Calu3 (cell line): ENCODE measurements around the gene CST9. TPM values are rescaled to one million over a fixed set of nuclear protein-coding genes. Genes with fewer than 3 reads are reported as not detected.

ENCODE experiments used
- Bru-seq: library from RNA; stranded (reverse); fragments of 400-500 nt; gene quantifications from one replicate; lab custom pipeline; 2021; lab: Mats Ljungman, UMichigan
- BruChase-seq, 2 experiments: library from RNA; stranded (reverse); fragments of 400-500 nt; gene quantifications; one replicate each; lab custom pipeline; 2021; lab: Mats Ljungman, UMichigan
- BruUV-seq: library from RNA; stranded (reverse); fragments of 400-500 nt; replicated peaks from 2 replicates; lab custom pipeline; 2021; lab: Mats Ljungman, UMichigan
- CTCF ChIA-PET: fragments of 300-600 bp; sonication (Branson Sonifier 250); formaldehyde crosslinking; loops from one replicate; lab custom pipeline; 2022; ENCODE audit warnings: antibody characterized with exemption; lab: Charles Lee
- DNase-seq: peaks from one replicate; pipeline ENCODE4 v3.0.0; 2022
- H3K27ac Mint-ChIP-seq: one replicate; pipeline ENCODE4 v1.8.0; 2022; ENCODE audit warnings: mixed read lengths; ENCODE audit not compliant: unreplicated experiment
- H3K27me3 Mint-ChIP-seq: one replicate; pipeline ENCODE4 v1.8.0; 2022; ENCODE audit warnings: mixed read lengths; ENCODE audit not compliant: unreplicated experiment
- H3K36me3 Mint-ChIP-seq: one replicate; pipeline ENCODE4 v1.8.0; 2022; ENCODE audit warnings: mild to moderate bottlenecking, moderate library complexity, mixed read lengths; ENCODE audit not compliant: insufficient read depth, unreplicated experiment
- H3K4me1 Mint-ChIP-seq: one replicate; pipeline ENCODE4 v1.8.0; 2022; ENCODE audit warnings: mild to moderate bottlenecking, low read depth, mixed read lengths; ENCODE audit not compliant: unreplicated experiment
- H3K4me3 Mint-ChIP-seq: one replicate; pipeline ENCODE4 v1.8.0; 2022; ENCODE audit warnings: mild to moderate bottlenecking, low read depth, moderate library complexity, mixed read lengths; ENCODE audit not compliant: unreplicated experiment
- H3K9me3 Mint-ChIP-seq: one replicate; pipeline ENCODE4 v1.8.0; 2022; ENCODE audit warnings: low read depth, mixed read lengths; ENCODE audit not compliant: unreplicated experiment
- intact Hi-C: fragments of 100-400 bp; cut with micrococcal nuclease; formaldehyde crosslinking; loops from one replicate; pipeline ENCODE4 v1.10.0; 2022; ENCODE audit not compliant: unreplicated experiment
- long read RNA-seq: library from polyadenylated mRNA; stranded (forward); transcript quantifications from one replicate; pipeline ENCODE4 v2.0.0, GENCODE V29; 2022
- total RNA-seq: library from RNA; stranded (reverse); gene quantifications from 2 replicates; pipeline ENCODE4 v1.2.3, GENCODE V29; 2022
- TF ChIP-seq, protein P1 (sequence below): fragments of 200-600 bp; IDR thresholded peaks from one replicate; pipeline ENCODE4 v1.8.0; 2022; ENCODE audit warnings: antibody characterized with exemption; ENCODE audit not compliant: unreplicated experiment

The CST9 gene
- total RNA-seq (not detected in 2 replicates), Bru-seq, nascent RNA (not detected), BruChase-seq, experiment 1, labeled RNA remaining after a 6-hour chase (not detected), BruChase-seq, experiment 2, labeled RNA remaining after a 2-hour chase (not detected)
- long read RNA-seq: 0 reads

- no peaks in the 10 kb centered on the region for H3K4me1 Mint-ChIP-seq
- H3K27me3 Mint-ChIP-seq: no peaks in the 10 kb centered on the region
- DNase-seq: no peak
- intact Hi-C loops: loop anchor here (1.0 kb wide), 1 partner anchor 164 kb away; no protein-coding TSS in a partner anchor
- no TSS peak for BruUV-seq
- CTCF ChIA-PET: no interaction called here
- H3K4me3 Mint-ChIP-seq: no peak within 1 kb of the TSS
- H3K27ac Mint-ChIP-seq: no peak within 1 kb of the TSS
- no peaks in the 10 kb centered on the region for H3K36me3 Mint-ChIP-seq
- no peaks in the 10 kb centered on the region for H3K9me3 Mint-ChIP-seq
- TF ChIP-seq, protein P1, sequence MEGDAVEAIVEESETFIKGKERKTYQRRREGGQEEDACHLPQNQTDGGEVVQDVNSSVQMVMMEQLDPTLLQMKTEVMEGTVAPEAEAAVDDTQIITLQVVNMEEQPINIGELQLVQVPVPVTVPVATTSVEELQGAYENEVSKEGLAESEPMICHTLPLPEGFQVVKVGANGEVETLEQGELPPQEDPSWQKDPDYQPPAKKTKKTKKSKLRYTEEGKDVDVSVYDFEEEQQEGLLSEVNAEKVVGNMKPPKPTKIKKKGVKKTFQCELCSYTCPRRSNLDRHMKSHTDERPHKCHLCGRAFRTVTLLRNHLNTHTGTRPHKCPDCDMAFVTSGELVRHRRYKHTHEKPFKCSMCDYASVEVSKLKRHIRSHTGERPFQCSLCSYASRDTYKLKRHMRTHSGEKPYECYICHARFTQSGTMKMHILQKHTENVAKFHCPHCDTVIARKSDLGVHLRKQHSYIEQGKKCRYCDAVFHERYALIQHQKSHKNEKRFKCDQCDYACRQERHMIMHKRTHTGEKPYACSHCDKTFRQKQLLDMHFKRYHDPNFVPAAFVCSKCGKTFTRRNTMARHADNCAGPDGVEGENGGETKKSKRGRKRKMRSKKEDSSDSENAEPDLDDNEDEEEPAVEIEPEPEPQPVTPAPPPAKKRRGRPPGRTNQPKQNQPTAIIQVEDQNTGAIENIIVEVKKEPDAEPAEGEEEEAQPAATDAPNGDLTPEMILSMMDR: no peak
Observed at GRCh38 chr20:23605867-23606651, at the start of gene CST9. TSS of gene CST9 (minus strand) at chr20:23605917. CDS start at chr20:23605864, 53 bp downstream.

DNA sequence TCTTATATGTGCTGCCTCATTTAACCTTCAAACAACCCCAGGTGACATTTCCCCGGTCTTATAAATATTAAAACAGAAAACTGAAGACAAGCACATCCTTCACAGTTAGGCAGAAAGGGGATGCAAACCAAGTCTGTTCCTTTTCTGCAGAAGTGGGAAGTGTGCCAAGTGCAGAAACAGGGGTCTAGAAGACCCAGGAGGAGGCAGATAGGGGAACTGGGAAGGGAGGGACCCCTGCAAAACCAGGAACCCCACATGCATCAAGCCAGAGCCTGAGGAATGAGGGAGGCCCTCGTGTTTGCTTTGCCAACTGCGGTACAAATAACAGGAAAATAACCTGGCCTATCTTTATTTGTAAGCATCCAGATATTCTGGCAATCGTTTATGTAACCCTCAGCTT, 49.0 kb upstream of the CST9 start:
- no TSS peak for BruUV-seq
- Mint-ChIP-seq H3K27ac (no peak overlapping the region), H3K4me1 (peaks cover 7% of the 10 kb centered on the region), H3K36me3 (no peaks in the 10 kb centered on the region), H3K9me3 (no peaks in the 10 kb centered on the region), H3K27me3 (no peaks in the 10 kb centered on the region), H3K4me3 (no peak overlapping the region)
- CTCF ChIA-PET: no interaction called here
- TF ChIP-seq, protein P1: no peak
- DNase-seq: no peak
- intact Hi-C loops: no loop called here

DNA sequence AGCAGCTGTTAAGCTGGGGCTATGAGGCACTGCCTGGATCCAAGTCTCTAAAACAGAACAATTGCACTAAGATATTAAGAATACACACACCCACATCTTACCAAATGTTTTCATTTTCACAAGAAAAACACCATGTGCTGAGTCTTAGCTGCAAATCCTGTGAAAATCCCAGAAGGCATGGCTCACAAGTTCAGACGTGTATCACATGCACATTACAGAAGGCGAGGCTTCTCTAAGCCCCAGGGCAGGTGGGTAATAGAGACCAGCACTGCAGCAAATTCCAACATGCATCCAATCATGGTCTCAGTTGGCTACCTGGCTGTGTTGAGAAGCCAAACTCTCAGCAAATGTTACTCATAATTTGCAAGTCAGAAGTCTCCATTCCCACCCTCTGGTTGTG, 48.3 kb upstream of the CST9 start:
- TF ChIP-seq, protein P1: no peak
- Mint-ChIP-seq H3K4me3 (no peak overlapping the region), H3K9me3 (no peaks in the 10 kb centered on the region), H3K36me3 (no peaks in the 10 kb centered on the region), H3K27me3 (no peaks in the 10 kb centered on the region), H3K27ac (no peak overlapping the region), H3K4me1 (no peaks in the 10 kb centered on the region)
- intact Hi-C loops: no loop called here
- no peak for DNase-seq
- BruUV-seq: no TSS peak
- CTCF ChIA-PET: no interaction called here

DNA sequence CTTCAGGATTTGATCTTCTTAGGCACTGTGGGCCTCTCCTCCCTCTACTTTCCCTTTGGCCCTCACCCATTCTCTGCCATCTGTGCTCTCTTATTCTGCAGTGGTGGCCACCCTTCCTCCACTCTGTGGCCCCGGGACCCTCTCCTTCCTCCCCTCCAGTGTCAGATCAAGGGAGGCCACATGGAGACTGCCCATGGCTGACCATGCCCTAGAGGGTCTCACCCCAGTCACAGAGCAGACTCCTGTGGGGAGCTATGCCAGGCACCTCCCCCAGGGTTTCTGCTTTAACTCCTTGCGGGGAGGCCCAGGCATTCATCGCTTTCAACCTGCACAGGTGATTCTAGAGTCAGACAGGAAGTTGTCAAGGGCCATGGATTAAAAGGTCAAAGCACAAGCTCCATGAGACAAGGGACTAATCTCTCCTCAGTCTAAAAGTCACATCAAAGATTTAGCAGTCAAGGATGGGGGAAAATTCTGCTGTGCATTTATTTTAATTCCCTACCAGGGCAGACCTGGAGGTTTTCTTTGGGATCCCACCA, 47.8 kb upstream of the CST9 start:
- Mint-ChIP-seq H3K4me3 (no peak overlapping the region), H3K36me3 (no peaks in the 10 kb centered on the region), H3K27ac (no peak overlapping the region), H3K4me1 (no peaks in the 10 kb centered on the region), H3K9me3 (no peaks in the 10 kb centered on the region), H3K27me3 (no peaks in the 10 kb centered on the region)
- intact Hi-C loops: no loop called here
- BruUV-seq: no TSS peak
- no peak for DNase-seq
- CTCF ChIA-PET: no interaction called here
- TF ChIP-seq, protein P1: no peak
